PC-3 (cell line): ENCODE data around the gene KAZN. TPM values are rescaled to one million over a fixed set of nuclear protein-coding genes. Genes with fewer than 3 reads are reported as not detected.

Experiments
- ATAC-seq: fragments of 200-7000 bp; cut with Tn5 transposase; 2 replicates; pipeline ENCODE4 v1.9.1; 2020; ENCODE audit warnings: mild to moderate bottlenecking, moderate library complexity
- BruUV-seq: library from RNA; stranded (reverse); fragments of 400-500 nt; replicated peaks from 2 replicates; lab custom pipeline; 2021; lab: Mats Ljungman, UMichigan
- CTCF ChIA-PET: fragments of 300-600 bp; sonication (Branson Sonifier 250); formaldehyde crosslinking; loops from one replicate; lab custom pipeline; 2022; ENCODE audit warnings: antibody characterized with exemption; lab: Charles Lee
- POLR2A ChIA-PET: fragments of 300-600 bp; sonication (Branson Sonifier 250); formaldehyde crosslinking; loops from one replicate; lab custom pipeline; 2022; ENCODE audit warnings: antibody characterized with exemption; ENCODE audit not compliant: unreplicated experiment; lab: Charles Lee
- DNase-seq: peaks from one replicate; pipeline ENCODE4 v3.0.0-alpha.2; 2015
- H2AFZ ChIP-seq: fragments of 300-600 bp; sonication (generic); 2 replicates; pipeline ENCODE4 v1.6.0; 2016; ENCODE audit warnings: antibody characterized with exemption, low read length
- H3F3A ChIP-seq: fragments of 300-600 bp; sonication (generic); one replicate; pipeline ENCODE4 v1.6.0; 2017; ENCODE audit warnings: antibody characterized with exemption, low read length, control low read depth, mild to moderate bottlenecking; ENCODE audit not compliant: unreplicated experiment
- H3K27ac ChIP-seq: fragments of 300-600 bp; sonication (generic); 2 replicates; pipeline ENCODE4 v1.5.1; 2016; ENCODE audit warnings: mild to moderate bottlenecking, low read length
- H3K27me3 ChIP-seq: fragments of 300-600 bp; sonication (generic); 2 replicates; pipeline ENCODE4 v1.6.1; 2016; ENCODE audit warnings: low read length, mixed read lengths
- H3K36me3 ChIP-seq: fragments of 300-600 bp; sonication (generic); 2 replicates; pipeline ENCODE4 v1.6.1; 2016; ENCODE audit warnings: low read depth, mixed run types, low read length, mixed read lengths
- H3K4me1 ChIP-seq: fragments of 300-600 bp; sonication (generic); 2 replicates; pipeline ENCODE4 v1.5.1; 2016; ENCODE audit warnings: low read length; ENCODE audit not compliant: insufficient read depth
- H3K4me2 ChIP-seq: fragments of 300-600 bp; sonication (generic); 2 replicates; pipeline ENCODE4 v1.6.0; 2016; ENCODE audit warnings: low read length
- H3K4me3 ChIP-seq: fragments of 300-600 bp; sonication (generic); 2 replicates; pipeline ENCODE4 v1.5.1; 2016; ENCODE audit warnings: mild to moderate bottlenecking, low read length, mixed read lengths
- H3K79me2 ChIP-seq: fragments of 300-600 bp; sonication (generic); 2 replicates; pipeline ENCODE4 v1.6.1; 2017; ENCODE audit warnings: low read length, mixed read lengths
- H3K9ac ChIP-seq: fragments of 300-600 bp; sonication (generic); 2 replicates; pipeline ENCODE4 v1.6.0; 2016; ENCODE audit warnings: mild to moderate bottlenecking, low read length
- H3K9me2 ChIP-seq: fragments of 300-600 bp; sonication (generic); replicated peaks from 2 replicates; pipeline ENCODE4 v1.6.1; 2016; ENCODE audit warnings: mixed run types, low read length, mixed read lengths
- H3K9me3 ChIP-seq: fragments of 300-600 bp; sonication (generic); 2 replicates; pipeline ENCODE4 v1.6.1; 2016; ENCODE audit warnings: low read length, mixed read lengths
- H4K20me1 ChIP-seq: fragments of 300-600 bp; sonication (generic); 2 replicates; pipeline ENCODE4 v1.6.1; 2016; ENCODE audit warnings: low read length, mixed read lengths
- CTCF ChIP-seq: fragments of 300-600 bp; sonication (generic); conservative IDR thresholded peaks from 2 replicates; pipeline ENCODE4 v1.5.1; 2017; ENCODE audit warnings: antibody characterized with exemption, low read depth, mild to moderate bottlenecking, low read length
- EZH2 ChIP-seq: fragments of 300-600 bp; sonication (generic); IDR thresholded peaks from one replicate; pipeline ENCODE4 v1.6.1; 2017; ENCODE audit warnings: antibody characterized with exemption, mild to moderate bottlenecking, low read length; ENCODE audit not compliant: unreplicated experiment
- EZH2phosphoT487 ChIP-seq: fragments of 300-600 bp; sonication (generic); IDR thresholded peaks from 2 replicates; pipeline ENCODE4 v1.6.1; 2018; ENCODE audit warnings: mild to moderate bottlenecking, antibody characterized with exemption, low read length, borderline replicate concordance
- intact Hi-C: fragments of 100-400 bp; cut with micrococcal nuclease; formaldehyde crosslinking; loops from 2 replicates; pipeline ENCODE4 v1.9.0; 2023
- total RNA-seq: library from RNA; depleted of rRNA; stranded (reverse); fragments of >200 nt; gene quantifications from 2 replicates; pipeline ENCODE4 v1.2.3, GENCODE V29; 2014

KAZN gene
- total RNA-seq, 1 experiment from 2014 or later = 2.0 TPM

- ChIA-PET POLR2A (no interaction called here), CTCF (no interaction called here)
- Histone ChIP-seq H3K4me3 (no peak overlapping the region), H3K9me3 (no peaks in the 10 kb centered on the region), H3K79me2 (no peaks in the 10 kb centered on the region), H3K27ac (no peak overlapping the region), H2AFZ (no peak overlapping the region), H3K27me3 (no peaks in the 10 kb centered on the region), H3K36me3 (no peaks in the 10 kb centered on the region), H3K9ac (no peak overlapping the region), H3F3A (no peaks in the 10 kb centered on the region), H4K20me1 (no peaks in the 10 kb centered on the region), H3K4me2 (no peak overlapping the region), H3K9me2 (no peaks in the 10 kb centered on the region), H3K4me1 (no peaks in the 10 kb centered on the region)
- intact Hi-C loops = no loop called here
- DNase-seq (no peak), ATAC-seq (no peak)
- no TSS peak for BruUV-seq
- TF ChIP-seq EZH2 (no peak), EZH2phosphoT487 (no peak), CTCF (no peak)
Measured at GRCh38 chr1:14913482-14914177, 315.1 kb downstream of the KAZN start.

- ChIA-PET POLR2A (no interaction called here), CTCF (no interaction called here)
- no peak for TF ChIP-seq EZH2phosphoT487
- TF ChIP-seq CTCF = no peak
- TF ChIP-seq EZH2 = no peak
- Histone ChIP-seq H3K27ac (no peak overlapping the region), H3K9me2 (no peaks in the 10 kb centered on the region), H4K20me1 (no peaks in the 10 kb centered on the region), H3K27me3 (no peaks in the 10 kb centered on the region), H3K4me3 (no peak overlapping the region), H3K9ac (no peak overlapping the region), H3K9me3 (no peaks in the 10 kb centered on the region), H3F3A (no peaks in the 10 kb centered on the region), H3K4me2 (no peak overlapping the region), H2AFZ (no peak overlapping the region), H3K79me2 (no peaks in the 10 kb centered on the region), H3K36me3 (no peaks in the 10 kb centered on the region), H3K4me1 (no peaks in the 10 kb centered on the region)
- DNase-seq (no peak), ATAC-seq (no peak)
- BruUV-seq = no TSS peak
- intact Hi-C loops = no loop called here
Measured at GRCh38 chr1:14914351-14914988, 316.0 kb downstream of the KAZN start.
